Activated T-helper 17 cell treated with anti-CD3 and anti-CD28 coated beads, Interleukin-2, amount 50 U/mL, for 72 hours (primary cell): Measurements from ENCODE around the gene OLFML2B. TPM values are rescaled to one million over a fixed set of nuclear protein-coding genes. Genes with fewer than 3 reads are reported as not detected.

Experiments
- ATAC-seq: fragments of 150-1000 bp; cut with Tn5 transposase; replicated peaks from 2 replicates; pipeline ENCODE4 v1.10.0; 2021; ENCODE audit warnings: mild to moderate bottlenecking, moderate library complexity
- H3K27ac Mint-ChIP-seq: one replicate; pipeline ENCODE4 v1.8.0; 2022; ENCODE audit warnings: mixed read lengths
- H3K27me3 Mint-ChIP-seq: one replicate; pipeline ENCODE4 v1.8.0; 2022; ENCODE audit warnings: mixed read lengths
- H3K36me3 Mint-ChIP-seq: one replicate; pipeline ENCODE4 v1.8.0; 2022; ENCODE audit warnings: low read depth, mild to moderate bottlenecking, mixed read lengths
- H3K4me1 Mint-ChIP-seq: one replicate; pipeline ENCODE4 v1.8.0; 2022; ENCODE audit warnings: mixed read lengths
- H3K4me3 Mint-ChIP-seq: one replicate; pipeline ENCODE4 v1.8.0; 2022; ENCODE audit warnings: mild to moderate bottlenecking, mixed read lengths
- H3K9me3 Mint-ChIP-seq: one replicate; pipeline ENCODE4 v1.8.0; 2022; ENCODE audit warnings: mixed read lengths
- total RNA-seq, 2 donors: library from RNA; stranded (reverse); gene quantifications; one replicate each; pipeline ENCODE4 v1.2.3, GENCODE V29; 2022

OLFML2B gene
- total RNA-seq, 2 donors from 2014 or later = not detected

DNA sequence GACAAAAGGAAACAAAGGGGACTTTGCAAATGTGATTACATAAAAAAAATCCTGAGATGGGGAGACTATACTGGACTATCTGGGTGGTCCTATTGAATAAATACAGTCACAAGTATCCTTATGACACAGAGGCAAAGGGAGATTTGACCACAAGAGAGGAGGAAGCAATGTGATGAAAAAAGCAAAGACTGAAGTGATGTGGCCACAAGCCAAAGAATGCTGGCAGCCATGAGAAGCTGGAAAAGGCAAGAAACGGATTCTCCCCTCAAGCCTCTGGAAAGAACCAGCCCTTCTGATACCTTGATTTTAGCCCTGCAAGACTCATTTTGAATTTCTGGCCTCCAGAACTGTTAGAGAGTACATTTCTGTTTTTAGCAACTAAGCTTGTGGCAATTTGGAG lies 36.4 kb downstream of the OLFML2B start:
- Mint-ChIP-seq H3K27ac (no peak overlapping the region), H3K4me3 (no peak overlapping the region), H3K9me3 (peaks cover 5% of the 10 kb centered on the region), H3K36me3 (no peaks in the 10 kb centered on the region), H3K4me1 (no peaks in the 10 kb centered on the region), H3K27me3 (peaks cover 10% of the 10 kb centered on the region)
- no peak for ATAC-seq

GRCh38 chr1:161986328-161986727 lies 37.3 kb downstream of the OLFML2B start:
- Mint-ChIP-seq H3K36me3 (no peaks in the 10 kb centered on the region), H3K4me1 (no peaks in the 10 kb centered on the region), H3K9me3 (peaks cover 5% of the 10 kb centered on the region), H3K27me3 (peaks cover 10% of the 10 kb centered on the region), H3K27ac (no peak overlapping the region), H3K4me3 (no peak overlapping the region)
- ATAC-seq = no peak

- Mint-ChIP-seq H3K4me3 (no peak overlapping the region), H3K4me1 (no peaks in the 10 kb centered on the region), H3K27me3 (peaks cover 10% of the 10 kb centered on the region), H3K27ac (no peak overlapping the region), H3K9me3 (peaks cover 5% of the 10 kb centered on the region), H3K36me3 (no peaks in the 10 kb centered on the region)
- no peak for ATAC-seq
These were observed 38.3 kb downstream of the OLFML2B start for GRCh38 chr1:161985301-161985822.

DNA sequence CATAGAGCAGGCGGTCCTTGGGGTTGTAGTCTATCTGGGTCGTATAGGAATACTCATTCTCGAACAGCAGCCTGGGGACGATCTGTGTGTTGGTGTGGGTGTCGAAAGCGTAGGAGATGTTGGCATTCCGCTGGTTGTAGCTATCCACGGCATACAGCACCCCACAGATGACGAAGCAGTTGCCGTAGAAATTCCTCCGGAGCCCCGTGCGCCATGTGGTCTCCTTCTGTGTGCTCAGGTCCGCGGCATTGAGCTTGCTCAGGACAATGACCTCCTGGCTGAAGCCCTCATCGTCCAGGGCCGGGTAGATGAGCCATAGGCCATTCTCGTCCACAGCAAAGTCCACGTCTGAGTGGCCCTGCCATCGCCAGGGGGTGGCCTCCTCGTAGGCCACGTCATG lies 39.9 kb downstream of the OLFML2B start:
- no peak for ATAC-seq
- H3K9me3 Mint-ChIP-seq = peaks cover 5% of the 10 kb centered on the region
- H3K4me3 Mint-ChIP-seq = no peak overlapping the region
- no peaks in the 10 kb centered on the region for H3K4me1 Mint-ChIP-seq
- H3K27me3 Mint-ChIP-seq = peaks cover 4% of the 10 kb centered on the region
- no peaks in the 10 kb centered on the region for H3K36me3 Mint-ChIP-seq
- H3K27ac Mint-ChIP-seq = no peak overlapping the region

DNA sequence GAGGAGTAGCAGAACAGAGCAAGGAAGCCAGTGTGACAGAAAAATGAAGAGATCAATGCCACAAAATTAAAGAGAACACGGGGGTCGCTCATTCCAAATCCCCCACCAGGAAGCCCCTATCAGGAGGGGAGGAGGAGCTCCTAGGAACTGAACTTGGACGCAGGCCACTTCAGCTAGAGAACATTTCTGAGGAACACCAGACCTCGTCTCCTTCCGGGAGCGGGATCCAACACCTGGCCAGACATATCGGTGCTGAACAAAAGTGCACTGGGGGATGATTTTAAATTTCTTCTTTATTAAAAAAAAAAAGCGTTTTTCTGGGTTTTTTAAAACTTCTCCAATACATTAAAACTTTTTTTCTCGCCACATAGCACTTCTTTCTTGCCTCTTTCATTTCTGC lies 40.8 kb downstream of the OLFML2B start:
- H3K27ac Mint-ChIP-seq = no peak overlapping the region
- peaks cover 4% of the 10 kb centered on the region for H3K27me3 Mint-ChIP-seq
- no peaks in the 10 kb centered on the region for H3K4me1 Mint-ChIP-seq
- H3K9me3 Mint-ChIP-seq = peaks cover 5% of the 10 kb centered on the region
- ATAC-seq = no peak
- H3K36me3 Mint-ChIP-seq = no peaks in the 10 kb centered on the region
- H3K4me3 Mint-ChIP-seq = no peak overlapping the region

DNA sequence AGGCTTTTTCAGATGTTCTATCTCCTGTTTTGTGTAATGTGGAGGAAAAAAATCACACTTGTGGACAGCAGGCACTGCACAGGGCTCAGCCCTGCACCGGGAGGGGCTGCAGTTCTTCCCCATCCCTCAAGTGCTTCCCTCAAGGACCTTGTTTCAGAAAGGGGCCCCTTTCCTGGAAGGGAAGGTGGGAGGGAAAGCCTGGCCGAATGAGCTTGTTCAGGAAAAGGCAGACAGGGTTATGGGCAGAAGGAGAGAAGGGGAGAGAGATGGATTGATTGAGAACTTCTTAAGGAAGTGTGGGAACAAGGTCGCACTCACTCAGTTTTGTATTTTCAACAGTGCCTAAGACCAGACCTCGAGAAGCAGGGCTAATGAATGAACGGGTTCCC lies 41.2 kb downstream of the OLFML2B start:
- Mint-ChIP-seq H3K36me3 (no peaks in the 10 kb centered on the region), H3K4me1 (no peaks in the 10 kb centered on the region), H3K9me3 (peaks cover 5% of the 10 kb centered on the region), H3K27ac (no peak overlapping the region), H3K4me3 (no peak overlapping the region), H3K27me3 (peaks cover 4% of the 10 kb centered on the region)
- no peak for ATAC-seq

- peaks cover 4% of the 10 kb centered on the region for H3K27me3 Mint-ChIP-seq
- H3K4me1 Mint-ChIP-seq = no peaks in the 10 kb centered on the region
- no peak overlapping the region for H3K4me3 Mint-ChIP-seq
- no peak overlapping the region for H3K27ac Mint-ChIP-seq
- ATAC-seq = no peak
- H3K36me3 Mint-ChIP-seq = no peaks in the 10 kb centered on the region
- H3K9me3 Mint-ChIP-seq = no peaks in the 10 kb centered on the region
These were observed 41.7 kb downstream of the OLFML2B start for GRCh38 chr1:161981735-161982506.

DNA sequence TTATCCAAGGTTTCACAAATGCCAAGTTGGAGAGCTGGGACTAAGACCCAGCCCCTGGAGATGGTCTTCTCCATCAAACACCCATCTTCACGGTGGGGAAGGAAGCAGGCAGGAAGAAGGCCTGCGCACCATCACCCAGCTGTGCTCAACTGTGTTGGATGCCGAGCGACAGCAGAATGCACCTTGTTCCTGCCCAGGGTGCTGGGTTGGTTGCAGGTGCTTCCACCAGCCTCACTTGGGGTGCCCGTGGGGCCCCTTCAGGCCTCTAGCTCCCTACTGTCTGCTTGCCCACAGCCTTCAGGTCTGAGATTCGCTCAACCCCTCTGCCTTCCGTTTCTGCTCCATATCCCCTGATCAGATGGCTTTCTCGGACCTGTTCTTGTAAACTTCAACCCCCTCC lies 42.5 kb downstream of the OLFML2B start:
- Mint-ChIP-seq H3K36me3 (no peaks in the 10 kb centered on the region), H3K9me3 (no peaks in the 10 kb centered on the region), H3K27ac (no peak overlapping the region), H3K4me1 (no peaks in the 10 kb centered on the region), H3K4me3 (no peak overlapping the region), H3K27me3 (peaks cover 4% of the 10 kb centered on the region)
- ATAC-seq = no peak

DNA sequence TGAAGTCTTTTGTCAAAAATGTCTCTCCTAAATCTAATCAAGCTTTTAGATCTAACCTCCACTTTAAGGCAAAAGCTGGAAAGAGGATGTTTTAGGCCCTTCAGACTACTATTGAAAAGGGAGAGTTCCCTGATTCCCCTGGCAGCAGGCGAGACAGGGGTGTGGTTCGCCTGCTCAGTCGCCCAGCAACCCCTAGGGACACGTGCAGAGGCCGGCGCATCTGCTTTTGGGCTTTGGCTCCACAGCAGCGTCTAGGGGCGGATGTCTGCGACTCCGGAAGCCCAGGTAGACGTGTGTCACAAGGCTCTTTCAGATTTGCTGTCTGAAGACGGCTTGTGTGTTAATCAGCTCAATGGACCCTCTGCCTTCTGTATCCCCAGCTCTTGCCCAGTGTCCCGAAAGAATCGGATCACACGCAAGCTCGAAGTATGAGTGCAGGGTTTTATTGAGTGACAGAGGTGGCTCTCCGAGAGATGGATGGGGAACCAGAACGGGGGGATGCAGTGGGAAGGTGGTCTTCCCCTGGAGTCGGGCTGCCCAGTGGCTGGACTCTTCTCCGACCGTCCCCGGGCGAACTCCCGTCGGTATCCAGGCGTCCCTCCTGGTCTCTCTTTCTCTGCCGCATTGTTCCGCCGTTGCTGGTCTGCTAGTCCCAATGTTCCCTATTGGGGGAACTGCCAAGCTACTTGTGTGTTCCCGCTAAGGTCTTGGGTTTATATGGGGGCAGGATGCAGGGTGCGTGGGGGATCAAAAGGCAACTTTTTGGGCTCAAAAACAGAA lies 45.5 kb downstream of the OLFML2B start:
- no peaks in the 10 kb centered on the region for H3K27me3 Mint-ChIP-seq
- no peaks in the 10 kb centered on the region for H3K4me1 Mint-ChIP-seq
- no peaks in the 10 kb centered on the region for H3K36me3 Mint-ChIP-seq
- H3K9me3 Mint-ChIP-seq = no peaks in the 10 kb centered on the region
- no peak overlapping the region for H3K27ac Mint-ChIP-seq
- ATAC-seq = no peak
- H3K4me3 Mint-ChIP-seq = no peak overlapping the region

GRCh38 chr1:161973924-161974845 lies 49.5 kb downstream of the OLFML2B start:
- no peak overlapping the region for H3K4me3 Mint-ChIP-seq
- H3K9me3 Mint-ChIP-seq = no peaks in the 10 kb centered on the region
- no peaks in the 10 kb centered on the region for H3K27me3 Mint-ChIP-seq
- no peak for ATAC-seq
- no peaks in the 10 kb centered on the region for H3K36me3 Mint-ChIP-seq
- H3K4me1 Mint-ChIP-seq = no peaks in the 10 kb centered on the region
- no peak overlapping the region for H3K27ac Mint-ChIP-seq

DNA sequence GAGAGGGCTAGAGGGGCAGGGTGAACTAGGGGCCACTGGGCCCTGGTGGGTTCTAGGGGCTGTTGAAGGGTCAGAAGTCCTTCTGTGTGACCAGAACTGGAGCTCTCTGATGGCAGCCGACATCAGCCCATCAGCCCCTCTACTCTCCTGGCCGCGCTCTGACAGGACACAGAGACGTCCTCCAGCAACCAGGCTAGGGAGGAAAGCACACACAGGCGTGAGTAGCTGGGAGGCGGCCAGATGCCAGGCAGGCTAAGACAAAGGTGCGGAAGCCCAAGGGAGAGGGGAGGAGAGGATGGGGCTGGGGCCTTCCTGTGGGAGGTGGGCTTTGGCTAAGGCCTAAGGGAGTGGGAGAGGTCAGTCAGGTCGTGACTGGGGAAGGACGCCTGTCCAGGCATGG lies 50.8 kb downstream of the OLFML2B start:
- Mint-ChIP-seq H3K27ac (no peak overlapping the region), H3K4me1 (no peaks in the 10 kb centered on the region), H3K9me3 (no peaks in the 10 kb centered on the region), H3K27me3 (no peaks in the 10 kb centered on the region), H3K36me3 (peaks cover under 1% of the 10 kb centered on the region), H3K4me3 (no peak overlapping the region)
- ATAC-seq = no peak

DNA sequence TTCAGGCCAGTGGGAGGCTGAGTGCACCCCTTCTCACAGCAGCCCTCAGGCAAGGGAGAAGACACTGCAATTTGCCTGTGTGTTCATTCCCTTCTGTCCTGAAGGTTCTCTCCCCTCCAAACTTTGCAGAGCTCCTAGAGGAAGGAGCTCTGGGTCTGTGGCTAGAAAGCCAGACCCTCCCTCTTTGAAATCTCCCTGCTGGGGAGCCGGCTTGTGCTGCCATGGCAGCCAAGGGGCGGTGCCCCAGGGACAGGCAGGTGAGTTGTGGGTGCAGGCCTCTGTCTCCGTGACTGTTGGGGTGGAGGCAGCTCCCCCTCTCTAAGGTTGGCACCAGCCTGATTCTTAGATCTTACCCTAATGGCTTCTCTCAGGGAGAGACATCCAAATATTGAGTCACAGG lies 53.0 kb downstream of the OLFML2B start:
- ATAC-seq = no peak
- Mint-ChIP-seq H3K27ac (no peak overlapping the region), H3K9me3 (no peaks in the 10 kb centered on the region), H3K4me3 (no peak overlapping the region), H3K27me3 (no peaks in the 10 kb centered on the region), H3K36me3 (peaks cover 13% of the 10 kb centered on the region), H3K4me1 (no peaks in the 10 kb centered on the region)

- ATAC-seq = no peak
- Mint-ChIP-seq H3K36me3 (peaks cover 14% of the 10 kb centered on the region), H3K4me1 (no peaks in the 10 kb centered on the region), H3K4me3 (no peak overlapping the region), H3K9me3 (no peaks in the 10 kb centered on the region), H3K27me3 (no peaks in the 10 kb centered on the region), H3K27ac (no peak overlapping the region)
These were observed 53.6 kb downstream of the OLFML2B start for GRCh38 chr1:161970036-161970435.

- H3K36me3 Mint-ChIP-seq = peaks cover 30% of the 10 kb centered on the region
- H3K4me1 Mint-ChIP-seq = peaks cover 13% of the 10 kb centered on the region
- no peaks in the 10 kb centered on the region for H3K9me3 Mint-ChIP-seq
- no peak for ATAC-seq
- H3K27me3 Mint-ChIP-seq = no peaks in the 10 kb centered on the region
- no peak overlapping the region for H3K4me3 Mint-ChIP-seq
- H3K27ac Mint-ChIP-seq = no peak overlapping the region
These were observed 57.6 kb downstream of the OLFML2B start for GRCh38 chr1:161966067-161966466.
